ENCODE results near the gene HTR6. TPM values are rescaled to one million over a fixed set of nuclear protein-coding genes. Genes with fewer than 3 reads are reported as not detected.
"Not testable (repeated sequence)": the region's sequence is repeated elsewhere in the genome, so short reads cannot be mapped to it uniquely, and the experiment has no call there.

The HTR6 gene
- total and polyA plus RNA-seq, 2 experiments from 2014 or later = not detected

DNA sequence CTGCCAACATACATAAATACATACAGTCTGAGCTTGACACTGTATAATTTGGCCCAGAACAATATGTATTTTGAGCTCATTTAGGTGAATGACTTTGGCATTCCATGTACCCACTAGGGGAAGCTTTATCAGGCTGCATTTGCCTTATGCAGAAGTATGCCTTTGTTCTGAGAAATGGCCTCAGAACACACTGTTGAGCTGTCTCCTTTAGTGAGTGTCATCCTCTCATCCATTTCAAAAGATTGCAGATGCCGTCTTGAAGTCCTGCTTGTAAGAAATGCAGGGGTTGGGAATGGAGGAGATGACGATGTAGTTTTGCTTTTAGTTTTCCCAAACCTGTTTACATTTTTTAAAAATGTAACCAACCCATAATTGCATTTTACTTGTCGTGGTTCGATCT, 35.3 kb upstream of the HTR6 start:
- H3K27me3 ChIP-seq (replicated peaks; ENCODE audit: insufficient read depth) = no peaks in the 10 kb centered on the region
- H4K20me1 ChIP-seq (ENCODE audit: insufficient read depth) = no peaks in the 10 kb centered on the region
- no peaks in the 10 kb centered on the region for H3K9me3 ChIP-seq (ENCODE audit: low read depth)
- 95% methylated on average over 4 of the region's 4 CpGs for WGBS, 2 experiments (ENCODE audit: low coverage in 1 of 2, low lambda C conversion rate in 2 of 2, missing lambda C conversion rate in 2 of 2)
- H3K79me2 ChIP-seq (ENCODE audit: insufficient read depth) = peaks cover 24% of the 10 kb centered on the region
- no peak for DNase-seq
- TF ChIP-seq EZH2phosphoT487 (IDR thresholded peaks at IDR 0.05; ENCODE audit: insufficient read depth, low read depth) (no peak), EZH2 (IDR thresholded peaks at IDR 0.05; ENCODE audit: insufficient read depth, poor library complexity, severe bottlenecking) (no peak)
- no peak overlapping the region for H3K4me2 ChIP-seq (ENCODE audit: unreplicated experiment)
- H3K4me3 ChIP-seq = no peak overlapping the region
- in situ Hi-C loops (cut with MboI) = no loop called here
- peaks cover 30% of the 10 kb centered on the region for H3K36me3 ChIP-seq (ENCODE audit: low read depth)
- H3F3A ChIP-seq (ENCODE audit: insufficient read depth) = 0 out of 2 replicates have a peak, but pooled peaks cover 3% of the 10 kb centered on the region
- H3K9me2 ChIP-seq (ENCODE audit: insufficient read depth) = no peaks in the 10 kb centered on the region
- no peak overlapping the region for H3K27ac ChIP-seq
- H2AFZ ChIP-seq = no peak overlapping the region
- no peak overlapping the region for H3K9ac ChIP-seq
- H3K4me1 ChIP-seq (ENCODE audit: insufficient read depth) = no peaks in the 10 kb centered on the region

- DNase-seq; H2AFZ ChIP-seq; H3K4me2 ChIP-seq (ENCODE audit: unreplicated experiment); H3F3A ChIP-seq (ENCODE audit: insufficient read depth); H3K27me3 ChIP-seq (replicated peaks; ENCODE audit: insufficient read depth); H3K9ac ChIP-seq; H3K4me1 ChIP-seq (ENCODE audit: insufficient read depth); H3K9me3 ChIP-seq (ENCODE audit: low read depth); H3K4me3 ChIP-seq; H4K20me1 ChIP-seq (ENCODE audit: insufficient read depth); H3K27ac ChIP-seq; H3K9me2 ChIP-seq (ENCODE audit: insufficient read depth): not testable (repeated sequence)
- in situ Hi-C loops (cut with MboI) = loop anchor here (5.0 kb wide), 1 partner anchor 48 kb away; no protein-coding TSS in a partner anchor
- Histone ChIP-seq H3K36me3 (ENCODE audit: low read depth) (peaks cover 24% of the 10 kb centered on the region), H3K79me2 (ENCODE audit: insufficient read depth) (peaks cover 16% of the 10 kb centered on the region)
- WGBS, 2 experiments (ENCODE audit: low coverage in 1 of 2, low lambda C conversion rate in 2 of 2, missing lambda C conversion rate in 2 of 2) = 93 to 100% methylated on average over 1 of the region's 1 CpG
Observed at GRCh38 chr1:19630192-19630591, 34.5 kb upstream of the HTR6 start.

- no peak overlapping the region for H3K4me2 ChIP-seq (ENCODE audit: unreplicated experiment)
- in situ Hi-C loops (cut with MboI) = loop anchor here (5.0 kb wide), 1 partner anchor 49 kb away; no protein-coding TSS in a partner anchor
- H3K4me1 ChIP-seq (ENCODE audit: insufficient read depth) = no peaks in the 10 kb centered on the region
- H3K79me2 ChIP-seq (ENCODE audit: insufficient read depth) = 0 out of 2 replicates have a peak, but pooled peaks cover 10% of the 10 kb centered on the region
- TF ChIP-seq EZH2phosphoT487 (IDR thresholded peaks at IDR 0.05; ENCODE audit: insufficient read depth, low read depth) (no peak), EZH2 (IDR thresholded peaks at IDR 0.05; ENCODE audit: insufficient read depth, poor library complexity, severe bottlenecking) (no peak)
- no peak overlapping the region for H3K9ac ChIP-seq
- no peak overlapping the region for H2AFZ ChIP-seq
- H3K9me3 ChIP-seq (ENCODE audit: low read depth) = no peaks in the 10 kb centered on the region
- no peak for DNase-seq
- H3K4me3 ChIP-seq = no peak overlapping the region
- 85% methylated on average over 6 of the region's 6 CpGs for WGBS, 2 experiments (ENCODE audit: low coverage in 1 of 2, low lambda C conversion rate in 2 of 2, missing lambda C conversion rate in 2 of 2)
- H3K9me2 ChIP-seq (ENCODE audit: insufficient read depth) = no peaks in the 10 kb centered on the region
- no peaks in the 10 kb centered on the region for H3F3A ChIP-seq (ENCODE audit: insufficient read depth)
- no peak overlapping the region for H3K27ac ChIP-seq
- H3K27me3 ChIP-seq (replicated peaks; ENCODE audit: insufficient read depth) = no peaks in the 10 kb centered on the region
- peaks cover 24% of the 10 kb centered on the region for H3K36me3 ChIP-seq (ENCODE audit: low read depth)
- H4K20me1 ChIP-seq (ENCODE audit: insufficient read depth) = no peaks in the 10 kb centered on the region
Observed at GRCh38 chr1:19630720-19631395, 33.8 kb upstream of the HTR6 start.

GRCh38 chr1:19632211-19632610, 32.5 kb upstream of the HTR6 start:
- Histone ChIP-seq H3K9me3 (ENCODE audit: low read depth) (no peaks in the 10 kb centered on the region), H3K9ac (no peak overlapping the region), H3K4me3 (no peak overlapping the region), H3F3A (ENCODE audit: insufficient read depth) (no peaks in the 10 kb centered on the region), H3K79me2 (ENCODE audit: insufficient read depth) (no peaks in the 10 kb centered on the region), H3K4me2 (ENCODE audit: unreplicated experiment) (no peak overlapping the region), H3K4me1 (ENCODE audit: insufficient read depth) (no peaks in the 10 kb centered on the region), H3K36me3 (ENCODE audit: low read depth) (peaks cover 14% of the 10 kb centered on the region), H2AFZ (no peak overlapping the region), H3K27me3 (replicated peaks; ENCODE audit: insufficient read depth) (no peaks in the 10 kb centered on the region), H3K9me2 (ENCODE audit: insufficient read depth) (no peaks in the 10 kb centered on the region), H4K20me1 (ENCODE audit: insufficient read depth) (no peaks in the 10 kb centered on the region), H3K27ac (no peak overlapping the region)
- 86 to 98% methylated on average over 2 of the region's 2 CpGs for WGBS, 2 experiments (ENCODE audit: low coverage in 1 of 2, low lambda C conversion rate in 2 of 2, missing lambda C conversion rate in 2 of 2)
- DNase-seq = no peak
- in situ Hi-C loops (cut with MboI) = loop anchor here (5.0 kb wide), 1 partner anchor 50 kb away; no protein-coding TSS in a partner anchor
- TF ChIP-seq EZH2phosphoT487 (IDR thresholded peaks at IDR 0.05; ENCODE audit: insufficient read depth, low read depth) (no peak), EZH2 (IDR thresholded peaks at IDR 0.05; ENCODE audit: insufficient read depth, poor library complexity, severe bottlenecking) (no peak)
